Neutrophil (primary cell): Measurements from ENCODE around the gene TCF4.

Experiments used
- H3K27ac ChIP-seq: fragments of 200-600 bp; sonication (generic); 2 replicates; pipeline ENCODE4 v1.5.1; 2016; ENCODE audit warnings: mild to moderate bottlenecking, moderate library complexity
- H3K27me3 ChIP-seq: fragments of 200-600 bp; sonication (generic); 2 replicates; pipeline ENCODE4 v1.6.0; 2016; ENCODE audit warnings: mild to moderate bottlenecking
- H3K36me3 ChIP-seq: fragments of 200-600 bp; sonication (generic); 2 replicates; pipeline ENCODE4 v1.5.1; 2017
- H3K4me1 ChIP-seq, 2 experiments: fragments of 200-600 bp in 1 of 2; sonication (generic) in 1 of 2; 1 replicate in 1 of 2; 2 replicates in 1 of 2; pipeline versions ENCODE4 v1.5.1 to v1.6.1; 2013 to 2016; ENCODE audit warnings: low read depth in 1 of 2, low read length in 1 of 2, mild to moderate bottlenecking in 1 of 2, moderate library complexity in 1 of 2; ENCODE audit not compliant: control insufficient read depth in 1 of 2, insufficient read depth in 1 of 2
- H3K4me3 ChIP-seq, 2 experiments: fragments of 200-600 bp in 1 of 2; sonication (generic) in 1 of 2; 1 replicate in 1 of 2; 2 replicates in 1 of 2; pipeline ENCODE4 v1.5.1; 2013 to 2016; ENCODE audit warnings: low read depth in 1 of 2, low read length in 1 of 2, mild to moderate bottlenecking in 1 of 2, moderate library complexity in 1 of 2
- H3K9me3 ChIP-seq: fragments of 200-600 bp; sonication (generic); 2 replicates; pipeline ENCODE4 v1.5.1; 2016
- CTCF ChIP-seq: fragments of 200-600 bp; sonication (generic); IDR thresholded peaks from 2 replicates; pipeline ENCODE4 v1.5.1; 2016; ENCODE audit warnings: antibody characterized with exemption

TCF4 gene

GRCh38 chr18:55268151-55268601 lies 319.8 kb downstream of the TCF4 start:
- Histone ChIP-seq H3K4me1 (no peaks in the 10 kb centered on the region), H3K4me3 (no peak overlapping the region)
- no peak for TF ChIP-seq CTCF

GRCh38 chr18:55266981-55267380 lies 321.0 kb downstream of the TCF4 start:
- Histone ChIP-seq H3K4me3 (no peak overlapping the region), H3K9me3 (no peaks in the 10 kb centered on the region), H3K36me3 (no peaks in the 10 kb centered on the region), H3K4me1 (no peaks in the 10 kb centered on the region), H3K27me3 (no peaks in the 10 kb centered on the region), H3K27ac (no peak overlapping the region)
- TF ChIP-seq CTCF: no peak

More at GRCh38 chr18:55268151-55268601, 319.8 kb downstream of the TCF4 start:
- Histone ChIP-seq H3K9me3 (no peaks in the 10 kb centered on the region), H3K27ac (no peak overlapping the region), H3K36me3 (no peaks in the 10 kb centered on the region), H3K27me3 (no peaks in the 10 kb centered on the region)

GRCh38 chr18:55265984-55266383 lies 322.0 kb downstream of the TCF4 start:
- no peaks in the 10 kb centered on the region for H3K9me3 ChIP-seq
- no peak overlapping the region for H3K4me3 ChIP-seq
- no peaks in the 10 kb centered on the region for H3K4me1 ChIP-seq
- H3K27ac ChIP-seq: no peak overlapping the region
- TF ChIP-seq CTCF: no peak
- H3K27me3 ChIP-seq: no peaks in the 10 kb centered on the region
- no peaks in the 10 kb centered on the region for H3K36me3 ChIP-seq

GRCh38 chr18:55265130-55265675 lies 322.8 kb downstream of the TCF4 start:
- Histone ChIP-seq H3K36me3 (no peaks in the 10 kb centered on the region), H3K27ac (no peak overlapping the region)
- TF ChIP-seq CTCF: no peak

GRCh38 chr18:55264108-55264507 lies 323.9 kb downstream of the TCF4 start:
- H3K4me1 ChIP-seq: no peaks in the 10 kb centered on the region
- no peak overlapping the region for H3K4me3 ChIP-seq
- no peaks in the 10 kb centered on the region for H3K36me3 ChIP-seq
- no peak overlapping the region for H3K27ac ChIP-seq
- H3K9me3 ChIP-seq: no peaks in the 10 kb centered on the region
- H3K27me3 ChIP-seq: no peaks in the 10 kb centered on the region
- TF ChIP-seq CTCF: no peak

More at GRCh38 chr18:55265130-55265675, 322.8 kb downstream of the TCF4 start:
- no peaks in the 10 kb centered on the region for H3K4me1 ChIP-seq
- H3K27me3 ChIP-seq: no peaks in the 10 kb centered on the region
- no peak overlapping the region for H3K4me3 ChIP-seq
- no peaks in the 10 kb centered on the region for H3K9me3 ChIP-seq
